ENCODE data around the gene GPALPP1. TPM values are rescaled to one million over a fixed set of nuclear protein-coding genes. Genes with fewer than 3 reads are reported as not detected.
A peak's percentile ranks its signal among the peaks of the same experiment; 100 is the strongest.

Gene GPALPP1
- total RNA-seq, 1 donor from 2014 or later, result 29.3 TPM

DNA sequence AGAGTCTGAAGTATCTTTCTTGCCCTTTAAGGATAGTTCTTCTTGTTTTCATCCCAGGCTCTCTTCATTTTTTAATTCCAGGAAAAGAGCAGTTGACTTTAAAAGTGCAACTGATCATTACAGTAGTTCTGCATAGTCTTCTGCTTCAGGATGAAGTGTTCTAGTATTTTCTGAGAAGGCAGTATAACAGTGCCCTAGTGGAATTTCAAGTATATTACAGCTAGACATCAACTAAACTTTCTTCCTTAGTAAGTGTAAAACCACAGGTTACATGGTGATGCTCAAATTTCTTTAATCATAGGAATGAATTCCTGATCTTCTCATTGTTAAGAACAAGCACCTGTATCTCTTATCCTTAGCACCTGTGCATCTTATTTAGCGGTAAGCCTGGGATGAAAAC lies 11.0 kb upstream of the GPALPP1 start:
- Mint-ChIP-seq H3K4me3 (no peak overlapping the region), H3K27me3 (no peaks in the 10 kb centered on the region), H3K27ac (no peak overlapping the region), H3K4me1 (ENCODE audit: unreplicated experiment) (no peaks in the 10 kb centered on the region), H3K36me3 (peaks cover 28% of the 10 kb centered on the region), H3K9me3 (no peaks in the 10 kb centered on the region)
- TF ChIP-seq, protein P1, sequence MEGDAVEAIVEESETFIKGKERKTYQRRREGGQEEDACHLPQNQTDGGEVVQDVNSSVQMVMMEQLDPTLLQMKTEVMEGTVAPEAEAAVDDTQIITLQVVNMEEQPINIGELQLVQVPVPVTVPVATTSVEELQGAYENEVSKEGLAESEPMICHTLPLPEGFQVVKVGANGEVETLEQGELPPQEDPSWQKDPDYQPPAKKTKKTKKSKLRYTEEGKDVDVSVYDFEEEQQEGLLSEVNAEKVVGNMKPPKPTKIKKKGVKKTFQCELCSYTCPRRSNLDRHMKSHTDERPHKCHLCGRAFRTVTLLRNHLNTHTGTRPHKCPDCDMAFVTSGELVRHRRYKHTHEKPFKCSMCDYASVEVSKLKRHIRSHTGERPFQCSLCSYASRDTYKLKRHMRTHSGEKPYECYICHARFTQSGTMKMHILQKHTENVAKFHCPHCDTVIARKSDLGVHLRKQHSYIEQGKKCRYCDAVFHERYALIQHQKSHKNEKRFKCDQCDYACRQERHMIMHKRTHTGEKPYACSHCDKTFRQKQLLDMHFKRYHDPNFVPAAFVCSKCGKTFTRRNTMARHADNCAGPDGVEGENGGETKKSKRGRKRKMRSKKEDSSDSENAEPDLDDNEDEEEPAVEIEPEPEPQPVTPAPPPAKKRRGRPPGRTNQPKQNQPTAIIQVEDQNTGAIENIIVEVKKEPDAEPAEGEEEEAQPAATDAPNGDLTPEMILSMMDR (conservative IDR thresholded peaks at IDR 0.05), result peak; percentile 55
- DNase-seq (ENCODE audit: extremely low spot score, unreplicated experiment), result no peak

- Mint-ChIP-seq H3K9me3 (no peaks in the 10 kb centered on the region), H3K27ac (peak overlapping the region; percentile 99), H3K4me3 (peak overlapping the region; percentile 99), H3K4me1 (ENCODE audit: unreplicated experiment) (peaks cover 44% of the 10 kb centered on the region), H3K27me3 (no peaks in the 10 kb centered on the region), H3K36me3 (peaks cover 12% of the 10 kb centered on the region)
- TF ChIP-seq, protein P1 (conservative IDR thresholded peaks at IDR 0.05), result no peak
- no peak for DNase-seq (ENCODE audit: extremely low spot score, unreplicated experiment)
Measured at GRCh38 chr13:44989941-44990340, 603 bp downstream of the GPALPP1 start.

GRCh38 chr13:45003417-45003816 lies 14.1 kb downstream of the GPALPP1 start:
- Mint-ChIP-seq H3K4me1 (ENCODE audit: unreplicated experiment) (no peaks in the 10 kb centered on the region), H3K27me3 (no peaks in the 10 kb centered on the region)

GRCh38 chr13:45004096-45004495 lies 14.8 kb downstream of the GPALPP1 start:
- no peaks in the 10 kb centered on the region for H3K27me3 Mint-ChIP-seq
- H3K4me3 Mint-ChIP-seq, result no peak overlapping the region
- H3K36me3 Mint-ChIP-seq, result peaks cover 23% of the 10 kb centered on the region
- no peak for DNase-seq (ENCODE audit: extremely low spot score, unreplicated experiment)
- H3K27ac Mint-ChIP-seq, result no peak overlapping the region
- no peaks in the 10 kb centered on the region for H3K4me1 Mint-ChIP-seq (ENCODE audit: unreplicated experiment)
- H3K9me3 Mint-ChIP-seq, result no peaks in the 10 kb centered on the region
- TF ChIP-seq, protein P1 (conservative IDR thresholded peaks at IDR 0.05), result no peak

More at GRCh38 chr13:45003417-45003816, 14.1 kb downstream of the GPALPP1 start:
- Mint-ChIP-seq H3K36me3 (peaks cover 21% of the 10 kb centered on the region), H3K27ac (no peak overlapping the region), H3K4me3 (no peak overlapping the region), H3K9me3 (no peaks in the 10 kb centered on the region)
- TF ChIP-seq, protein P1 (conservative IDR thresholded peaks at IDR 0.05), result no peak
- no peak for DNase-seq (ENCODE audit: extremely low spot score, unreplicated experiment)

- H3K27ac Mint-ChIP-seq, result no peak overlapping the region
- H3K36me3 Mint-ChIP-seq, result peaks cover 22% of the 10 kb centered on the region
- H3K4me1 Mint-ChIP-seq (ENCODE audit: unreplicated experiment), result no peaks in the 10 kb centered on the region
- DNase-seq (ENCODE audit: extremely low spot score, unreplicated experiment), result no peak
- no peaks in the 10 kb centered on the region for H3K27me3 Mint-ChIP-seq
- H3K9me3 Mint-ChIP-seq, result no peaks in the 10 kb centered on the region
- H3K4me3 Mint-ChIP-seq, result no peak overlapping the region
- TF ChIP-seq, protein P1 (conservative IDR thresholded peaks at IDR 0.05), result no peak
Measured at GRCh38 chr13:45007225-45007624, 17.9 kb downstream of the GPALPP1 start.

DNA sequence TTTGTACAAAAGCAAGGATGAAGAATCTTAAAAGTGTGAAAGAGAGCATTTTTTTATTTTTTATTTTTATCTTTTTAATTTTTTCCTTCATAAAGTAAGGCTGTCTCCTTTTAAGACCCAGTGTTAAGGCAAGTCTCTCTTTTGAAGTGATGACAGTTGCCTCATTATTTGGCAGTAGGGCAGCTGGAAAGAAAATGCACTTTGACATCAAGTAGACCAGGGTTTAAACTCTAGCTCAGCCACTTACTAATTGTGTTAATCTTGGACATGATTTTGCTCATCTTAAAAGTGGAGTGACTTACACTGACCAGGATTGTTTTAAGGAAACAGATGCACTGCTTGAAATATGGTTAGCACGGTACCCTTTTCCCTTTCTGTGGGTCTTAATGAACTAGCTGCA lies 18.5 kb downstream of the GPALPP1 start:
- TF ChIP-seq, protein P1 (conservative IDR thresholded peaks at IDR 0.05), result no peak
- H3K36me3 Mint-ChIP-seq, result peaks cover 16% of the 10 kb centered on the region
- no peaks in the 10 kb centered on the region for H3K4me1 Mint-ChIP-seq (ENCODE audit: unreplicated experiment)
- no peak for DNase-seq (ENCODE audit: extremely low spot score, unreplicated experiment)
- no peaks in the 10 kb centered on the region for H3K9me3 Mint-ChIP-seq
- H3K27ac Mint-ChIP-seq, result no peak overlapping the region
- no peaks in the 10 kb centered on the region for H3K27me3 Mint-ChIP-seq
- H3K4me3 Mint-ChIP-seq, result no peak overlapping the region
